WTC11 (cell line): ENCODE measurements around the gene LRMDA.

ENCODE experiments used
- ATF3 ChIP-seq: sonication (generic); formaldehyde crosslinking; conservative IDR thresholded peaks from 2 replicates; pipeline ENCODE4 v1.8.1; 2022; ENCODE audit warnings: mild to moderate bottlenecking, missing genetic modification reagents
- CREM ChIP-seq: sonication (generic); formaldehyde crosslinking; IDR thresholded peaks from 2 replicates; pipeline ENCODE4 v1.8.1; 2022; ENCODE audit warnings: mild to moderate bottlenecking, missing genetic modification reagents, moderate library complexity
- CTCF ChIP-seq: fragments of 200-600 bp; IDR thresholded peaks from 2 replicates; pipeline ENCODE4 v1.8.0; 2022; ENCODE audit warnings: antibody characterized with exemption
- ETV6 ChIP-seq: sonication (generic); formaldehyde crosslinking; IDR thresholded peaks from 2 replicates; pipeline ENCODE4 v1.8.1; 2022; ENCODE audit warnings: mild to moderate bottlenecking, missing genetic modification reagents
- FOXK1 ChIP-seq: sonication (generic); formaldehyde crosslinking; IDR thresholded peaks from 2 replicates; pipeline ENCODE4 v1.8.0; 2022; ENCODE audit warnings: mild to moderate bottlenecking, moderate library complexity, missing genetic modification reagents
- GABPB1 ChIP-seq: sonication (generic); formaldehyde crosslinking; IDR thresholded peaks from 2 replicates; pipeline ENCODE4 v1.8.1; 2023; ENCODE audit warnings: mild to moderate bottlenecking, missing genetic modification reagents
- MAX ChIP-seq: sonication (generic); formaldehyde crosslinking; IDR thresholded peaks from 2 replicates; pipeline ENCODE4 v1.8.0; 2022; ENCODE audit warnings: mild to moderate bottlenecking, missing genetic modification reagents
- MYBL2 ChIP-seq: sonication (generic); formaldehyde crosslinking; IDR thresholded peaks from 2 replicates; pipeline ENCODE4 v1.8.1; 2023; ENCODE audit warnings: mild to moderate bottlenecking, moderate library complexity, missing genetic modification reagents
- NR3C1 ChIP-seq: sonication (generic); formaldehyde crosslinking; conservative IDR thresholded peaks from 2 replicates; pipeline ENCODE4 v1.8.1; 2023; ENCODE audit warnings: low read depth, mild to moderate bottlenecking, missing genetic modification reagents
- SMAD4 ChIP-seq: sonication (generic); formaldehyde crosslinking; IDR thresholded peaks from 2 replicates; pipeline ENCODE4 v1.8.0; 2022; ENCODE audit warnings: mild to moderate bottlenecking, missing genetic modification reagents
- TCF7 ChIP-seq: sonication (generic); formaldehyde crosslinking; IDR thresholded peaks from 2 replicates; pipeline ENCODE4 v1.8.0; 2022; ENCODE audit warnings: mild to moderate bottlenecking, low read depth, missing genetic modification reagents, moderate library complexity
- USF2 ChIP-seq: sonication (generic); formaldehyde crosslinking; IDR thresholded peaks from 2 replicates; pipeline ENCODE4 v1.8.1; 2023; ENCODE audit warnings: mild to moderate bottlenecking, missing genetic modification reagents, moderate library complexity

- TF ChIP-seq NR3C1 (no peak), CTCF (no peak), MAX (no peak), TCF7 (no peak), MYBL2 (CRISPR knock-in tag) (no peak), CREM (CRISPR knock-in tag) (no peak), SMAD4 (no peak), USF2 (no peak), ETV6 (no peak), ATF3 (CRISPR knock-in tag) (no peak), GABPB1 (CRISPR knock-in tag) (no peak), FOXK1 (CRISPR knock-in tag) (no peak)
Measured at GRCh38 chr10:75660823-75661222, 229.4 kb downstream of the LRMDA start.
